H4 (cell line): Measurements from ENCODE around the gene HGS. TPM values are rescaled to one million over a fixed set of nuclear protein-coding genes. Genes with fewer than 3 reads are reported as not detected.

Source experiments
- DNase-seq: peaks from one replicate; pipeline ENCODE4 v3.0.0-alpha.2; 2015; ENCODE audit warnings: low spot score
- total RNA-seq: library from RNA; depleted of rRNA; stranded (reverse); fragments of >200 nt; shearing (Covaris generic); gene quantifications from 2 replicates; pipeline ENCODE4 v1.2.3, GENCODE V29; 2014

The HGS gene
- total RNA-seq, 1 experiment from 2014 or later, result 26.6 TPM

DNA sequence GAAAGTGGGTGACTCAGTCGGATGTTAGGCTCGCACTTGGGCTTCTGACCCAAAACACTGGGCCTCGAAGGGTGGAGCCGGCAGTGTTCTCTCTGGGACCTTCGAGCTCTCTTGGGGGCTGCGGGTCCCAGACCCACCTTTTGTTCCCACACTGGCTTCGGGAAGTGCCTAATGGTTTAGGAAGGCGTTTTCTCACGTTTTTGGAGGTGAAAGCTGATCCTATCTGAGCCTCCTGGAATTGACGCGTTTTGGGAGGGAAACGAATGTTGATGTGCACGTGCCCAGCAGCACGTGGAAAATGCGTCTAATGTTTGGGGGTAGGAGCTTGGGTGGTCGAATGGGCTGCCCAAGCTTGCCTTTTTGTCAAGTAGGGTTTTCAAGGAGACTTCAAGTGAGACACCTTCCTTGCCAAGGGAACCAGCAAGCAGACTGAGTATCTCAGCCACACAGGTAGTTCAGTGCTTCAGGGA lies 666 bp downstream of the HGS start:
- no peak for DNase-seq

DNA sequence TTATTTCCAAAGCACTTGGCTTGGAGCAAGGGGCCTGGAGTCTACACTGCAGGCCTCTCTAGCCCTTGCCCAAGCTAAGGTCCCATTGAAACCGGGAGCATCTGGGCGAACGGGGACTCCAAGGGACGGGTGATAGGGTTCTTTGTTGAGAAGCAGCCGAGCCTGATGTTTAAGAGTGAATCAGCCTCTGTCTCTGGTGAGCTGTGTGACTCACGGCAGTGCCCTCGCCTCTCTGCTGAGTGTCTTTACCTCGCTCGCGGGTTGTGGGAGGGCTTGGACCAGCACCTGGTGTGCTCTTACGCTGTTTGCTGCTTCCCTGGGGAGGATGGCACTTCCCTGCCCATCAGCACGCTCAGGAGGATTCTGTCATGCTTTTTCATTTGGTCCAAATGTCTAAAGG lies 1.3 kb downstream of the HGS start:
- DNase-seq, result no peak

DNA sequence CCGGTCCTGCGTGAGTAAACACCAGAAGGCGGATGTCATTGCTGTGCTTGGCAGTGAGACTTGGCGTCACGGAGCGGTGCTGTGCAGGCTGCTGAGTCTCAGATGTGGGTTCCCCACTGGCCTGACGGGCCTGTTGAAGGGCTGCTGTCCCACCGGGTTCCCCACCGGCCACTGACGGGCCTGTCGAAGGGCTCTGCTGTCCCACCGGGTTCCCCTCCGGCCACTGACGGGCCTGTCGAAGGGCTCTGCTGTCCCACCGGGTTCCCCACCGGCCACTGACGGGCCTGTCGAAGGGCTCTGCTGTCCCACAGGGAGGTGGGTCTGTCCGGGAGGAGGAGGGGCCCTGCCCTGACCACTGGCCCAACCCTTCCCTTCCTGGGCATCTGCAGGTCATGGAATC lies 2.8 kb downstream of the HGS start:
- no peak for DNase-seq

DNA sequence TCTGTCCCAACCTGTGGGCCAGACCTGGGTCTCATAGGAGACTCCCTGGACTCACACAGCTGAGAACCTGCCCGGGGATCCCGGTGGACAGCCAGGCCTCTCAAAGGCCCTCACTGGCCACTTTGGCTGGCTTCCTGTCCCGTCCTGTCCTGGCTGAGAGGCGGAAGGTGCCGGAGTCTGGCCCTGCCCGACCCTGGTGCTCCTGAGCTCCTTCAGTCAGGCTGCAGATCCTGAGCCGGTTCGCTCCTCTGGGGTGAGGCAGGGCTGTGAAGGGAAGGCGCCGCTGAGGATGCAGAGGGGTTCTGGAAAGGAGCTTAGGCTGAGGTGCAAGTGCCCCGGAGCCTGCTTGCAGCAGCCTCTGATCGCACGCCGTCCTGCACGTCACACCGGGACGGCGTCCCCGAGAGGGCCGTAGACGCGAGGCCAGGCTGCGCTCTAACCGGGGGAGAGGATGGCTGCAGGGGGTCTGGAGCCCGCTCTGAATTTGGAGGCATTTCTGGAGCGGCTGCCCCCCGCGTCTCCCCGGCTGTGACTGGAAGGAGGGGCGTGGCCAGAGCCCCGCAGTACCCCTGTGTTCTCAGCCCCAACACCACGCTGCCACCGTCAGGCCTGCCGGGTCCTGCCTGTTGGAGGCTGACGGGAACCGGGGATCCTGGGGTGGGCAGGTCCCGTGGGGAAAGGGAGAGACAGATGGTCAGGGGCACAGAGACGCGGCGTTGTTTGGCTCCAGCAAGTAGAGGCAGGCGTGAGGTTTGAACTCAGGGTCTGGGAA lies 4.1 kb downstream of the HGS start:
- no peak for DNase-seq

DNA sequence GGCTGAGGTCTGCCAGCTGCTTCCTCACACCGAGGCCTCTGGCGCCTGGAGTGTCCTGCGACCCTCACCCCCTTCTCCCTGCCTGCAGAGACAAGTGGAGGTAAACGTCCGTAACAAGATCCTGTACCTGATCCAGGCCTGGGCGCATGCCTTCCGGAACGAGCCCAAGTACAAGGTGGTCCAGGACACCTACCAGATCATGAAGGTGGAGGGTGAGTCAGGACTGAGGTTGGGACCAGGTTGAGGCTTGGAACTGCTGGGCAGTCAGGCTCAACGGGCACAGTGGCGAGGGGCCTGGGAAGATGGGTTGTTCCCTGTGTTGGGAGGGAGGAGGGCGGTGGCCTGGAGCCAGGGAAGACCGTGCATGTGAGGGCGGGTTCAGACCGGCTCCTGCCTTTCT lies 4.8 kb downstream of the HGS start:
- DNase-seq, result no peak

DNA sequence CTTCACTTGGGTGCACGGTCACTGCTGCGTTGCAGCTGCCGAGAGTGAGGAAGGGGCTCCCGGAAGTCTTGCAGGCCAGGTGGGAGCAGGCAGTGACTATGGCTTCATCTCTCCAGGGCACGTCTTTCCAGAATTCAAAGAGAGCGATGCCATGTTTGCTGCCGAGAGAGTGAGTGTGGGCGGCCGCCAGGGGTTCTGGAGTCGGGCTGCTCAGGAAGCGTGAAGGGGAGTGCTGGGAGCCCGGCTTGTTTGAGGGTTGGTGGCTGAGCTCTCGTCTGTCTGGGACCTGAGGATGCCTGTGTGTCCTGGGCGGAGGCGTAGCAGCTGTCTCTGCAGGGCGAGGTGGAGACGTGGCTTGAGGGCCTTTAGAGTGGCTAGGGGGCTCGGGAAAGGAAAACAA lies 6.3 kb downstream of the HGS start:
- DNase-seq, result no peak

DNA sequence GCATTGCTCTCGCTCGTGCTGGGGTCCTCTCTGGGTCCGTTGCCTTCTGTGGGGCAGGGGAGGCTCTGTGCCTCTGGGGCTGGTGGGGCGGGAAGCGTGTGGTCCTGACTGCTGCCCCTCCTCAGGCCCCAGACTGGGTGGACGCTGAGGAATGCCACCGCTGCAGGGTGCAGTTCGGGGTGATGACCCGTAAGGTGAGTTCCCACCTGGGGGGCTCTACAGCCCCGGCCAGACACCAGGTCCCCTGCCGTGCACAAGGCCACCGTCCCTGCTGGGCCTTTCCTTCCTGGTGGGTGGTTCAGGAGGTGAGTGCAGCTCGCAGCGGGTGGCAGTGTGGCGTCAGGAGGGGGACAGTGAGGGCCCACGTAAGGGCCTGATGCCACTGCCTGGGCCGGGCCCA lies 6.7 kb downstream of the HGS start:
- no peak for DNase-seq

DNA sequence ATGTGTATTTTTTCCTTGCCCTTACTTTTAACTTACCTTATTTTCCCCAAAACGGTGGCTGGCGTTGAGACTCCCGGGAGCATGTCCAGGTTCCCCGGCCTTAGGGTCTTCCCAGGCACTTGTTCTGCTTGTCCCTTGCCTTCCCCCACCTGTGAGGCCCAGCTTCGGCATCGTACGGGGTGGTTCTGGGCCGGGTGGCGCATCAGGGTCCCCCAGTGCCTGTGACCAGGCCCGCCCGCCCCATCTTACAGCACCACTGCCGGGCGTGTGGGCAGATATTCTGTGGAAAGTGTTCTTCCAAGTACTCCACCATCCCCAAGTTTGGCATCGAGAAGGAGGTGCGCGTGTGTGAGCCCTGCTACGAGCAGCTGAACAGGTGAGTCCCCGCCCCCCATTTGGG lies 7.4 kb downstream of the HGS start:
- no peak for DNase-seq

DNA sequence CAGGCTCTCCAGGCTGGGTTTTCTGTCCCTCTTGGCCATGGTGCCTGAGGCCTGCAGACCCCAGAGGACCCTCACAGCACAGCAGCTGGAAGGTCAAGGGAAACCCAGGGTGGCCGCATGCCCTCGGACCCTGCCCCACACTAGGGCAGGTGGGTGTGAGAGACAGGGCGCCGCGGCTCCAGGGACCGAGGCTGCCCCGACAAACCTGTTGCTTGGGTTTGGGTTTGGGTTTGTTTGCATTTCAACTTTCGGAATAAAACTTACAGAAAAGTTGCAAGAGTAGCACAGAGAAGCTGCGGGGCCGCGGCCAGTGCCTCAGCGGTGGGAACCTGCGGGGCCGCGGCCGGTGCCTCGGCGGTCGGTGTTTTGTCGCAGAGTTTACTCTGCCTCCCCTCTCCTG lies 7.8 kb downstream of the HGS start:
- DNase-seq, result no peak

DNA sequence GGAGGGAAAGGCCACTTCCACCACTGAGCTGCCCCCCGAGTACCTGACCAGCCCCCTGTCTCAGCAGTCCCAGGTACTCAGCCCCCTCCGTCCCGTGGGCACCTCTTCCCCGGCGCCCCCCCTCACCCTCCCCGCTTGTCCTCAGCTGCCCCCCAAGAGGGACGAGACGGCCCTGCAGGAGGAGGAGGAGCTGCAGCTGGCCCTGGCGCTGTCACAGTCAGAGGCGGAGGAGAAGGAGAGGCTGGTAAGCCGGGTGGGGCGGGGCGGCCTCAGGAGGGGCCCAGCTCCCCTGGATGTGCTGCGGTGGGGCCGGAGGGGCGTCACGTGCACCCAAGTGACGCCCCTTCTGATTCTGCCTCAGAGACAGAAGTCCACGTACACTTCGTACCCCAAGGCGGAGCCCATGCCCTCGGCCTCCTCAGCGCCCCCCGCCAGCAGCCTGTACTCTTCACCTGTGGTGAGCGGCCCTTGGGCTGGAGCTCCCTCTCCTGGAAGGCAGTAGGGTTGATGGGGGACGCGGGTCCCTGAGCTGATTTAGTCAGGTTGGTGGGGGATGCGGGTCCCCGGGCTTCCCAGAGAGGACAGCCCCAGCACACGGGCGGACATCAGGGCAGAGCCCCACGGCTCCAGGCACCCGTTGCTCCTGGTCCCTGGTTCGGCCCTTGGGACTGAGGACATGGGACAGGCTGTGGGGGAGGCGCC lies 9.8 kb downstream of the HGS start:
- no peak for DNase-seq

DNA sequence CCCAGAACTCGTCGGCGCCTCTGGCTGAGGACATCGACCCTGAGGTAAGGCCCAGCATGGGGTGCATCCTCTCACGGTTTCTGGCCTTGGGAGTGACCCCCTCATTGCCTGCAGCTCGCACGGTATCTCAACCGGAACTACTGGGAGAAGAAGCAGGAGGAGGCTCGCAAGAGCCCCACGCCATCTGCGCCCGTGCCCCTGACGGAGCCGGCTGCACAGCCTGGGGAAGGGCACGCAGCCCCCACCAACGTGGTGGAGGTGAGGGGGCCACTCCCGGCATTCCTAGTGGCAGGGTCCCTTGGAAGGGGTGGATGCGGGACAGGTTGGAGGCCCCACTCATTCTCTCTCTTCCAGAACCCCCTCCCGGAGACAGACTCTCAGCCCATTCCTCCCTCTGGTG lies 11.0 kb downstream of the HGS start:
- DNase-seq, result no peak

DNA sequence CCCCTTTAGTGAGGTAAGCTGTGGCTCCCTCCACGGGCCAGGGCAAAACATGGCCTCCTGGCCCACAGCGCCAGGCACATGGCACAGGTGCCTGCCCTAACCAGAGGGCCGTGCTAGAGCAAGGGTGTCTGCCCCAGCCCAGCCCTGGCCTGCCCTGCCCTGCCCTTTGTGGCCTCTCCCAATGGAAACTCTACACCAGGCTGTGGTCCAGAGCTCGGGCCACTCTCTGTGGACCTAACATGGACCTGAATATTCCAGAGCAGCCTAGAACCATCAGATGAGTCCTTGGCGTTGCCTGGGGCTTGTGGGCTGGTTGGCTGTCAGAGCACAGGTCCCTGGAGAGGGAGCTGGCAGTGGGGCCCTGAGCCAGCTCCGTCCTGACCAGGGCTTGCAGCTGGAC lies 11.4 kb downstream of the HGS start:
- DNase-seq, result no peak

DNA sequence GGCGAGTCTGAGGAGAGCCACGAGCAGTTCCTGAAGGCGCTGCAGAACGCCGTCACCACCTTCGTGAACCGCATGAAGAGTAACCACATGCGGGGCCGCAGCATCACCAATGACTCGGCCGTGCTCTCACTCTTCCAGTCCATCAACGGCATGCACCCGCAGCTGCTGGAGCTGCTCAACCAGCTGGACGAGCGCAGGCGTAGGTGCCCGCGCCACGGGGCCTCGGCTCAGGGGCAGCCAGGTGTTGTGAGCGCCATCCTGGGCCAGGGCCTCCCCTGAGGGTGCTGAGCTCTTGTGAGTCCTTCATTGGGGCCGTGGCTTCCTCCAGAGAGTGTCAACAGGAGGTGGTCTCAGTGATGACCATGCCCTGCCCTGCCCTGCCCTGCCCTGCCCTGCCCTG lies 12.0 kb downstream of the HGS start:
- DNase-seq, result no peak

DNA sequence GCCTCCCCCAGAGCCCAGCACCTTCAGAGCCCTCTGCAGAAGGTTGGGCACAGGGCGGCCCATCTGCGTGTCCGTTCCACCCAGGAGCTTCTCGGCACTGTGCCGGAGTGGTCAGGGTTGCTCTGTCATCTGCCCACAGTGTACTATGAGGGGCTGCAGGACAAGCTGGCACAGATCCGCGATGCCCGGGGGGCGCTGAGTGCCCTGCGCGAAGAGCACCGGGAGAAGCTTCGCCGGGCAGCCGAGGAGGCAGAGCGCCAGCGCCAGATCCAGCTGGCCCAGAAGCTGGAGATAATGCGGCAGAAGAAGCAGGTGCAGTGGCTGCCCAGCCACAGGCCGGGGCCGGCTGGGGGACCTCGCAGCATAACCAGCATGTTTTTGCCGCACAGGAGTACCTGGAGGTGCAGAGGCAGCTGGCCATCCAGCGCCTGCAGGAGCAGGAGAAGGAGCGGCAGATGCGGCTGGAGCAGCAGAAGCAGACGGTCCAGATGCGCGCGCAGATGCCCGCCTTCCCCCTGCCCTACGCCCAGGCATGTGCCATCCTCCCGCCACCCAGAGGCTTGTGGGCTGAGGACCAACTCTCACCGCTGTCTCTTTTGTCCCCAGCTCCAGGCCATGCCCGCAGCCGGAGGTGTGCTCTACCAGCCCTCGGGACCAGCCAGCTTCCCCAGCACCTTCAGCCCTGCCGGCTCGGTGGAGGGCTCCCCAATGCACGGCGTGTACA lies 12.6 kb downstream of the HGS start:
- DNase-seq, result no peak

DNA sequence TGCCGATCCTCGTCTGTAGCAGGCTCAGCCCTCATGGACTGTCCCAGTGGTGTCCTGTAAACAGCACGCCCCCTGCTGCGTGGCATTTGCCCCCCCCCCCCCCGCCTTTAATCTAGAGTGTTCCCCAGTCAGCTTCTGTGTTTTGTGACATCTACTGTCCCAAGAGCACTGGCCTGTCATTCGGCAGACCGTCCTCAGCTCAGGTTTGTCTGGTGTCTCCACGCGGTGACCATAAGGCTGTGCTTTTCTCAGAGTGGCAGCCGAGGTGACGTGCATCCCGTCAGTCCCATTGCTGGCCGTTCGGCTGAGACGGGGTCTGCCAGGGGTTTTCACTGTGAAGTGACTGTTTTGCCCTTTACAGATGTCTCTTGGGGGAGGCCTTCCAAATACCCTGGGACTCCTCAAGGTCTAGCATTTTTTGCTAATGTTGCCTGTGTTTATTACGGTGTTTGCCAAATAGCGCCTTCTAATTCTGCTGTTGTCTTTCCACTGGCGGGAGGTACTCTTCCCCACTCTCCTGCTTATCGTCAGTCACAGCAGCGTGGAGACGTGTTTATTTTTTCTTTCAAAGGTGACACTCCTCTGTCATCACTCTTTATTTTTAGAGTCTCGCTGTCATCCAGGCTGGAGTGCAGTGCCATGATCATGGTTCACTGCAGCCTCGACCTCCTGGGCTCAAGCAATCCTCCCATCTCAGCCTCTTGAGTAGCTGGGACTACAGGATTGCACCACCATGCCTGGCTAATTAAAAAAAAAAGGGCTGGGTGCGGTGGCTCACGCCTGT lies 13.6 kb downstream of the HGS start:
- no peak for DNase-seq

DNA sequence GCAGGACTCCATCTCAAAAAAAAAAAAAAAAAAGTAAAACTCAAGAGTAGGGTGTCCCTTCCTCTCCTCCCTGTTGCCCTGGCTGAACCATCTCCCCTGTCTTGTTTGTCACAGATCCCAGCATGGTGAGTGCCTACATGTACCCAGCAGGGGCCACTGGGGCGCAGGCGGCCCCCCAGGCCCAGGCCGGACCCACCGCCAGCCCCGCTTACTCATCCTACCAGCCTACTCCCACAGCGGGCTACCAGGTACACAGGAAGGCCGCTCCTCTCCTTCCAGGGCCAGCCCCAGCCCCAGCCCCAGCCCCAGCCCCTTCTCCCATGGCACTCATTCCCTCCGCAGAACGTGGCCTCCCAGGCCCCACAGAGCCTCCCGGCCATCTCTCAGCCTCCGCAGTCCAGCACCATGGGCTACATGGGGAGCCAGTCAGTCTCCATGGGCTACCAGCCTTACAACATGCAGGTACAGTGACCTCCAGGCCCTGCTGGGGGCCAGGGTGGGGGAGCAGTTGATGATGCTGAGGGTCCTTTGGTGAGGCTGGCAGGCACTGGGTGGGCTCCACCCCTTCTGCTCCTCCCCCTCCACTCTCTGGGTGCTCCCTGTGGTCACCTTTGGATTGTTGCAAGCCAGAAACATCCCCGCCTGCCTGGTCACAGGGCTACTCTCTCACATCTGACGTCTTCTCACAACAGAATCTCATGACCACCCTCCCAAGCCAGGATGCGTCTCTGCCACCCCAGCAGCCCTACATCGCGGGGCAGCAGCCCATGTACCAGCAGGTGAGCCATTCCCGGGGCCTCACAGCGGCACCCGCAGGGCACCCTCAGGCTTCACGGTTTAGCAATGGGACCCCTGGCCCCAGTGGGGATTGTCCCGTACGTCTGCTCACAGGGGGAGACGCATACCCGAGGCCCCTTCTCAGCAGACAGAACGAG lies 16.8 kb downstream of the HGS start:
- no peak for DNase-seq

DNA sequence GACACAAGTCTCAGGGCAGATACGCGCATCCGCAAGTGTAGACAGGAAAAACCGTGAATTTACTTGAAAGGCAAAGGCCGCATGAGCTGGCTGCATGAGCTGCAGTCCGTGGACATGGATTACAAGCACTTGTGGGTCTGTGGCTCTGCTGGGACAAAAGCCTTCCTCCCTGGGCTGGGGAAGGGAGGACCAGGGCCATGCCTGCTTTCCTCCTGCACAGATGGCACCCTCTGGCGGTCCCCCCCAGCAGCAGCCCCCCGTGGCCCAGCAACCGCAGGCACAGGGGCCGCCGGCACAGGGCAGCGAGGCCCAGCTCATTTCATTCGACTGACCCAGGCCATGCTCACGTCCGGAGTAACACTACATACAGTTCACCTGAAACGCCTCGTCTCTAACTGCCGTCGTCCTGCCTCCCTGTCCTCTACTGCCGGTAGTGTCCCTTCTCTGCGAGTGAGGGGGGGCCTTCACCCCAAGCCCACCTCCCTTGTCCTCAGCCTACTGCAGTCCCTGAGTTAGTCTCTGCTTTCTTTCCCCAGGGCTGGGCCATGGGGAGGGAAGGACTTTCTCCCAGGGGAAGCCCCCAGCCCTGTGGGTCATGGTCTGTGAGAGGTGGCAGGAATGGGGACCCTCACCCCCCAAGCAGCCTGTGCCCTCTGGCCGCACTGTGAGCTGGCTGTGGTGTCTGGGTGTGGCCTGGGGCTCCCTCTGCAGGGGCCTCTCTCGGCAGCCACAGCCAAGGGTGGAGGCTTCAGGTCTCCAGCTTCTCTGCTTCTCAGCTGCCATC lies 17.7 kb downstream of the HGS start:
- no peak for DNase-seq

DNA sequence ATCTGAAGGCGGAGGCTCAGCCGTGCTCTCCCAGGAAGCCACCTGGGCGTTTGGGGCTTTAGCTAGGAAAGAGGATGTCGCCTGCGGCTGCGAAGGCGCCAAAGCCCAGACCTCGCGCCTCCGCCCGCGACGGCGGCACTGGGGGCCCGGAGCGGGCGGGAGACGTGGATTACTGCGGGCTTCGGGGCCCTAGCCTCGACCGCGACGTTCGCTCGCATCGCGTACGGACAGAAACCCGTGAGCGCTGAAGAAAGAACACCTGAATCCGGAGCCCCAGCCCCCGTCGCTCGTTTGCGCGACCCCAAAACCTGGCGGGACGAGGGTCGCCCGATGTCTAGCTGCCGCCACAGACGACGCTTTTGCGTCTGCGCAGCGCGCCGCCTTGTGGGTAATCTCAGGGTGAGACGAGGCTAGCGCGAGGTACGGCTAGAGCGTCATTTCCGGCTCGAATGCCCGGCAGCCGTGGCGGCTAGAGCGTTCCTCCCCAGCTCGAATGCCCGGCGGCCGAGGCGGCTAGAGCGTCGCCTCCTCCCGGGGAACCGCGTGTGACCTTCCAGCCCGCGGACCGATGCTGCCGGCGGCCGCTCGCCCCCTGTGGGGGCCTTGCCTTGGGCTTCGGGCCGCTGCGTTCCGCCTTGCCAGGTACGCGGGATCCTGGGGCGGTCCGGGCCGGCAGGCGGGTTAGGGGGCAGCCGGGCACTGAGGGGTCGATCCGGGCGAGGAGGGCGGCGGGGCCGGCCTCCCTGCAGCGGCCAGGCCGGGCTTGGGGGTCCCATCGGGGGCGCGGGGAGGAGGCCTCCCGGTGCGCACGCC lies 19.3 kb downstream of the HGS start, which contains the start of gene MRPL12:
Gene MRPL12 (plus strand): TSS at position 434 of the 813 bp plus-strand sequence. CDS start 135 bp downstream, at position 569.
- DNase-seq, result peak; percentile 92
